SK-N-MC (cell line): ENCODE results near the gene AADAC.

Experiments used
- EZH2 ChIP-seq: fragments of 200-600 bp; sonication (generic); IDR thresholded peaks from one replicate; pipeline ENCODE4 v1.6.1; 2017; ENCODE audit warnings: antibody characterized with exemption
- FOXP2 ChIP-seq: optimal IDR thresholded peaks from 2 replicates; pipeline ENCODE3; 2011; ENCODE audit warnings: mild to moderate bottlenecking, moderate library complexity; ENCODE audit not compliant: insufficient read depth; ENCODE audit errors: extremely low read length, control extremely low read depth
- POLR2AphosphoS5 ChIP-seq: IDR thresholded peaks from 2 replicates; pipeline ENCODE4 v1.6.1; 2012; ENCODE audit warnings: mild to moderate bottlenecking, low read depth, low read length, borderline replicate concordance

DNA sequence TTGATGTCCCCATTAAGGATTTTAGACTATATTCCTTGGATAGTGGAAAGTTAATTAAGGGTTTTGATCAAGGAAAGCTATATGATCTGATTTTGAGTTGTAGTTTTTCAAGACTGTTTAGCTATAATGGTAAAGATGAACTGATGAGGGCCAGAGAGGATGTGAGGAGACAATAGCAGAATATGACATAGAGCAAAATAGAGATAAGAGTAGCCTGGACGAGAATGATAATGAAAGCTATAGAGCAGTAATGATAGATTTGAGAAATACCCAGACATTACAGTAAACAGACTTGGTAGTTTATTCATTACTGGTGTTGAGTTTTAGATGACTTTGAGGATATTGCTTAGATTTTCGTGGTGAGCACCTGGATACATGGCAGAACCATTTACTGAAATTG, 63.4 kb downstream of the AADAC start:
- TF ChIP-seq EZH2 (no peak), POLR2AphosphoS5 (no peak), FOXP2 (no peak)
